ENCODE results near the gene MAD1L1. TPM values are rescaled to one million over a fixed set of nuclear protein-coding genes. Genes with fewer than 3 reads are reported as not detected.

The MAD1L1 gene
- total RNA-seq, 2 experiments from 2014 or later: 58.3 to 65.3 TPM

- H2AFZ ChIP-seq (ENCODE audit: low read length): no peak overlapping the region
- no peaks in the 10 kb centered on the region for H3K4me1 ChIP-seq (ENCODE audit: insufficient read depth, low read length, poor library complexity, severe bottlenecking)
- H3K27ac ChIP-seq (ENCODE audit: low read depth, low read length, poor library complexity, severe bottlenecking): no peak overlapping the region
- H3K9me2 ChIP-seq (ENCODE audit: insufficient read depth, low read length): no peaks in the 10 kb centered on the region
- DNase-seq (ENCODE audit: low spot score): no peak
- H3K9me3 ChIP-seq (ENCODE audit: low read length): no peaks in the 10 kb centered on the region
- CTCF ChIA-PET (ENCODE audit: unreplicated experiment): no interaction called here
- H3K79me2 ChIP-seq (ENCODE audit: insufficient read depth, low read depth, low read length): no peaks in the 10 kb centered on the region
- intact Hi-C loops (cut with micrococcal nuclease; ENCODE audit: unreplicated experiment): no loop called here
- no peak overlapping the region for H3K4me3 ChIP-seq (ENCODE audit: low read depth, low read length, poor library complexity, severe bottlenecking)
- POLR2A ChIA-PET: interaction anchor here (1.0 kb wide), 1 partner anchor 22 kb away, joined by 3 read pairs; no protein-coding TSS in a partner anchor
- BruUV-seq (replicated peaks): no TSS peak
- H3K4me2 ChIP-seq (ENCODE audit: low read length): no peak overlapping the region
- no peak for TF ChIP-seq CTCF (conservative IDR thresholded peaks at IDR 0.05; ENCODE audit: low read length)
- no peaks in the 10 kb centered on the region for H4K20me1 ChIP-seq (ENCODE audit: insufficient read depth, low read length)
- H3K36me3 ChIP-seq (ENCODE audit: insufficient read depth, low read length): no peaks in the 10 kb centered on the region
Measured at GRCh38 chr7:1993031-1993695, 239.6 kb downstream of the MAD1L1 start.

GRCh38 chr7:1992554-1992953 is 240.2 kb downstream of the MAD1L1 start:
- Histone ChIP-seq H3K79me2 (ENCODE audit: insufficient read depth, low read depth, low read length) (no peaks in the 10 kb centered on the region), H3K27ac (ENCODE audit: low read depth, low read length, poor library complexity, severe bottlenecking) (no peak overlapping the region), H3K36me3 (ENCODE audit: insufficient read depth, low read length) (no peaks in the 10 kb centered on the region), H2AFZ (ENCODE audit: low read length) (no peak overlapping the region), H3K9me2 (ENCODE audit: insufficient read depth, low read length) (no peaks in the 10 kb centered on the region), H3K4me1 (ENCODE audit: insufficient read depth, low read length, poor library complexity, severe bottlenecking) (no peaks in the 10 kb centered on the region), H3K9me3 (ENCODE audit: low read length) (no peaks in the 10 kb centered on the region), H3K4me2 (ENCODE audit: low read length) (no peak overlapping the region), H3K4me3 (ENCODE audit: low read depth, low read length, poor library complexity, severe bottlenecking) (no peak overlapping the region), H4K20me1 (ENCODE audit: insufficient read depth, low read length) (no peaks in the 10 kb centered on the region)
- intact Hi-C loops (cut with micrococcal nuclease; ENCODE audit: unreplicated experiment): no loop called here
- no peak for DNase-seq (ENCODE audit: low spot score)
- no TSS peak for BruUV-seq (replicated peaks)
- ChIA-PET POLR2A (interaction anchor here (1.0 kb wide), 1 partner anchor 21 kb away, joined by 3 read pairs; no protein-coding TSS in a partner anchor), CTCF (ENCODE audit: unreplicated experiment) (no interaction called here)
- no peak for TF ChIP-seq CTCF (conservative IDR thresholded peaks at IDR 0.05; ENCODE audit: low read length)
- no peak for TF ChIP-seq EZH2phosphoT487 (IDR thresholded peaks at IDR 0.05; ENCODE audit: borderline replicate concordance, low read depth, low read length)

- CTCF ChIA-PET (ENCODE audit: unreplicated experiment): no interaction called here
- no peaks in the 10 kb centered on the region for H3K4me1 ChIP-seq (ENCODE audit: insufficient read depth, low read length, poor library complexity, severe bottlenecking)
- TF ChIP-seq EZH2phosphoT487 (IDR thresholded peaks at IDR 0.05; ENCODE audit: borderline replicate concordance, low read depth, low read length) (no peak), CTCF (conservative IDR thresholded peaks at IDR 0.05; ENCODE audit: low read length) (no peak)
- H4K20me1 ChIP-seq (ENCODE audit: insufficient read depth, low read length): no peaks in the 10 kb centered on the region
- H3K4me3 ChIP-seq (ENCODE audit: low read depth, low read length, poor library complexity, severe bottlenecking): no peak overlapping the region
- no peaks in the 10 kb centered on the region for H3K79me2 ChIP-seq (ENCODE audit: insufficient read depth, low read depth, low read length)
- no peaks in the 10 kb centered on the region for H3K36me3 ChIP-seq (ENCODE audit: insufficient read depth, low read length)
- no peaks in the 10 kb centered on the region for H3K9me3 ChIP-seq (ENCODE audit: low read length)
- no peak overlapping the region for H3K27ac ChIP-seq (ENCODE audit: low read depth, low read length, poor library complexity, severe bottlenecking)
- no peak for DNase-seq (ENCODE audit: low spot score)
- no TSS peak for BruUV-seq (replicated peaks)
- H2AFZ ChIP-seq (ENCODE audit: low read length): no peak overlapping the region
- POLR2A ChIA-PET: no interaction called here
- intact Hi-C loops (cut with micrococcal nuclease; ENCODE audit: unreplicated experiment): no loop called here
- H3K4me2 ChIP-seq (ENCODE audit: low read length): no peak overlapping the region
- no peaks in the 10 kb centered on the region for H3K9me2 ChIP-seq (ENCODE audit: insufficient read depth, low read length)
Measured at GRCh38 chr7:1990001-1990670, 242.6 kb downstream of the MAD1L1 start.

Data from OCI-LY7 (cell line).